GM18858 (cell line): ENCODE measurements around the gene FRG2C.
"Not testable (repeated sequence)": the region's sequence is repeated elsewhere in the genome, so short reads cannot be mapped to it uniquely, and the experiment has no call there.

Experiments used
- ATAC-seq: cut with Tn5 transposase; IDR thresholded peaks from one replicate; pipeline ENCODE4 v1.9.1; 2021; ENCODE audit not compliant: unreplicated experiment

The FRG2C gene

GRCh38 chr3:75669348-75670297 is 5.5 kb downstream of the FRG2C start:
- ATAC-seq, result not testable (repeated sequence)

DNA sequence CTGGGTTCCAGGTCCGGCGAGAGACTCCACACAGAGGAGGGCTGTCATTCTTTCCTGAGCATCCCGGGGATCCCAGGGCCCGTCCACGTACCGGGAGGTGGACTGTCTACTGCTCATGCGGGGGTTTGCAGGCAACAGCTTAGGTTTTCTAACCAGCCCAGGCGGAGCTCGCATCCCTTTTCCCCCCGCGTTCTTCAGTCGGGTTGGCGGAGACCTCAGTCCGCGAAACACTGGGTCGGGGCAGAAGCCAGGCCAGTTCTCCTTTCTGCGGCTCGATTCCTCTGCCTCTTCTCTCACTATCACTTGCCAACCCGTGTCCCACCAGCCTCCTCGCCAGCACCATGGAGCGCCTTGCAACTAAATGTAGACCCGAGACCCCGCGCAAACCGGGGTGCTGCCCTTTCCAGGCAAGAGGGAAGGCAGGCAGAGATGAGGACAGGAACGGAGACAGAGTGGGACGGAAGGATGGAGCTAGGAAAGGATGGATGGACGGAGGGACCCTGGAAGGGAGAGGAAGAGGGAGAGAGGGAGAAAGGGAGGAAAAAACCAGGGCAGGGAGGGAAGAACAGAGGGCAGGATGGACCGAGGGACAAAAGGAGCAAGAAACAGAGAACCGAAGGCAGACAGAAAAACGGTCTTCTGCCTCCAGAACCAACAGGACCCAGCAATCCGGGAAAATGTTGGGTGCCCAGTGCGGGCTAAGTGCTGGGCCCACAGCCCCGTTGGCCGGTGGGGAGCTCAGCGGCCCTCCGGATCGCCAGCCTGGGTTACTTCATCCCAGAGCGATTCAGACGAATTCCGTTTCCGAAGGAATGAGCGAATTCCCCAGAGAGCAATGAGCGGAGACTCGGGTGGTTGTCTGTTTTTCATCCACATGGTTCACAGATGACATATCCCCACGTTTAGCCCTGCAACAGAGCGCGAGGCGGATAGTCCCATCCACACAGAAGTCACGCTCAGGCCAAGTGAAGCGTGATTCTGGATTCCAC is 6.5 kb downstream of the FRG2C start:
- ATAC-seq, result not testable (repeated sequence)

- ATAC-seq, result not testable (repeated sequence)
Observed at GRCh38 chr3:75671287-75672139, 7.4 kb downstream of the FRG2C start.

GRCh38 chr3:75672140-75672775 is 8.1 kb downstream of the FRG2C start:
- ATAC-seq, result not testable (repeated sequence)

- ATAC-seq, result not testable (repeated sequence)
Observed at GRCh38 chr3:75683965-75684364, 19.8 kb downstream of the FRG2C start.

- ATAC-seq, result no peak
Observed at GRCh38 chr3:75687323-75687722, 23.2 kb downstream of the FRG2C start.

DNA sequence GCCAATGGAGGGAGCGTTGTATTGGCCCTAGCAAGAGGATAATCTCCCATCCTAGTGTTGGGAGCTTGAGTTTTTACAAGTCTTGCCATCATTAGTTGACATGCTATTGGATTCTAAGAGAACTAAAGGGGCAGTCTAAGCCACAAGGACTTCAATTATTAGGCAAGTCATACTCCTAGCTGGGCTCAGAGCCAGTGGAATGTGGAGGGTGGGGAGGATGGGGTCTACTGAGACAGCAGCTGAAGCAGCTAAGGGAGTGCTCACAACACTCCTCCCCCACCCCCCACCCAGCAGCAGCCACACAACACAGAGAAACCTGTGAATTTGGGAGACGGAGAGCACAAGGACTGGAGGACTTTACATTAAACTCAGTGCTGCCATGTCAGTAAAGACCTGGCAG is 27.9 kb downstream of the FRG2C start:
- no peak for ATAC-seq
